Measurements from ENCODE around the gene DIPK1C. TPM values are rescaled to one million over a fixed set of nuclear protein-coding genes. Genes with fewer than 3 reads are reported as not detected.

Gene DIPK1C
- total RNA-seq, 1 donor from 2014 or later: not detected

GRCh38 chr18:74453016-74453566 lies 4.0 kb downstream of the DIPK1C start:
- FAIRE-seq (no peak), DNase-seq (ENCODE audit: low read depth) (no peak)
- peaks cover 60% of the 10 kb centered on the region for H3K27me3 Mint-ChIP-seq (ENCODE audit: low read depth, unreplicated experiment)
- H3K4me3 Mint-ChIP-seq (ENCODE audit: unreplicated experiment): no peak overlapping the region
- Histone ChIP-seq H3K36me3 (ENCODE audit: insufficient read depth, low read length) (no peaks in the 10 kb centered on the region), H3K79me2 (ENCODE audit: insufficient read depth, low read length) (no peaks in the 10 kb centered on the region), H3K4me1 (ENCODE audit: insufficient read depth, low read length) (no peaks in the 10 kb centered on the region), H3K27ac (ENCODE audit: low read depth, low read length) (no peak overlapping the region), H3K4me2 (ENCODE audit: low read length) (no peak overlapping the region), H3K9ac (ENCODE audit: low read length) (no peak overlapping the region), H3K27me3 (ENCODE audit: insufficient read depth, low read length) (peaks cover 36% of the 10 kb centered on the region), H3K9me3 (ENCODE audit: insufficient read depth, low read depth, low read length) (no peaks in the 10 kb centered on the region), H2AFZ (ENCODE audit: low read depth, low read length) (no peak overlapping the region), H4K20me1 (ENCODE audit: insufficient read depth, low read length) (no peaks in the 10 kb centered on the region), H3K4me3 (ENCODE audit: insufficient read depth, low read depth, low read length) (no peak overlapping the region)
- H3K4me1 Mint-ChIP-seq (ENCODE audit: low read depth, unreplicated experiment): peaks cover 5% of the 10 kb centered on the region
- no peaks in the 10 kb centered on the region for H3K36me3 Mint-ChIP-seq (ENCODE audit: low read depth, unreplicated experiment)
- no peaks in the 10 kb centered on the region for H3K9me3 Mint-ChIP-seq (ENCODE audit: unreplicated experiment)
- TF ChIP-seq EZH2 (IDR thresholded peaks at IDR 0.05; ENCODE audit: insufficient read depth, low read length) (no peak), CTCF (IDR thresholded peaks at IDR 0.05; ENCODE audit: insufficient read depth, low read depth, low read length) (no peak)
- H3K27ac Mint-ChIP-seq (ENCODE audit: unreplicated experiment): no peak overlapping the region

- no peak for TF ChIP-seq EZH2 (IDR thresholded peaks at IDR 0.05; ENCODE audit: insufficient read depth, low read length)
- TF ChIP-seq CTCF (IDR thresholded peaks at IDR 0.05; ENCODE audit: insufficient read depth, low read depth, low read length): no peak
- H3K9me3 Mint-ChIP-seq (ENCODE audit: unreplicated experiment): no peaks in the 10 kb centered on the region
- Histone ChIP-seq H3K9ac (ENCODE audit: low read length) (no peak overlapping the region), H4K20me1 (ENCODE audit: insufficient read depth, low read length) (no peaks in the 10 kb centered on the region), H3K4me1 (ENCODE audit: insufficient read depth, low read length) (no peaks in the 10 kb centered on the region), H3K27ac (ENCODE audit: low read depth, low read length) (no peak overlapping the region), H3K27me3 (ENCODE audit: insufficient read depth, low read length) (peaks cover 23% of the 10 kb centered on the region), H3K4me3 (ENCODE audit: insufficient read depth, low read depth, low read length) (no peak overlapping the region), H3K79me2 (ENCODE audit: insufficient read depth, low read length) (no peaks in the 10 kb centered on the region), H3K9me3 (ENCODE audit: insufficient read depth, low read depth, low read length) (no peaks in the 10 kb centered on the region), H3K36me3 (ENCODE audit: insufficient read depth, low read length) (no peaks in the 10 kb centered on the region), H2AFZ (ENCODE audit: low read depth, low read length) (no peak overlapping the region), H3K4me2 (ENCODE audit: low read length) (no peak overlapping the region)
- no peaks in the 10 kb centered on the region for H3K36me3 Mint-ChIP-seq (ENCODE audit: low read depth, unreplicated experiment)
- no peak overlapping the region for H3K4me3 Mint-ChIP-seq (ENCODE audit: unreplicated experiment)
- FAIRE-seq: no peak
- H3K27ac Mint-ChIP-seq (ENCODE audit: unreplicated experiment): no peak overlapping the region
- no peak for DNase-seq (ENCODE audit: low read depth)
- H3K4me1 Mint-ChIP-seq (ENCODE audit: low read depth, unreplicated experiment): peaks cover 5% of the 10 kb centered on the region
- H3K27me3 Mint-ChIP-seq (ENCODE audit: low read depth, unreplicated experiment): peaks cover 61% of the 10 kb centered on the region
Measured at GRCh38 chr18:74451148-74451547, 6.0 kb downstream of the DIPK1C start.

- Mint-ChIP-seq H3K27me3 (ENCODE audit: low read depth, unreplicated experiment) (peaks cover 60% of the 10 kb centered on the region), H3K27ac (ENCODE audit: unreplicated experiment) (no peak overlapping the region), H3K4me3 (ENCODE audit: unreplicated experiment) (no peak overlapping the region), H3K9me3 (ENCODE audit: unreplicated experiment) (no peaks in the 10 kb centered on the region), H3K4me1 (ENCODE audit: low read depth, unreplicated experiment) (peaks cover 5% of the 10 kb centered on the region), H3K36me3 (ENCODE audit: low read depth, unreplicated experiment) (no peaks in the 10 kb centered on the region)
- Histone ChIP-seq H3K27ac (ENCODE audit: low read depth, low read length) (no peak overlapping the region), H3K79me2 (ENCODE audit: insufficient read depth, low read length) (no peaks in the 10 kb centered on the region), H3K27me3 (ENCODE audit: insufficient read depth, low read length) (peaks cover 18% of the 10 kb centered on the region), H3K9ac (ENCODE audit: low read length) (no peak overlapping the region), H3K36me3 (ENCODE audit: insufficient read depth, low read length) (no peaks in the 10 kb centered on the region), H3K4me2 (ENCODE audit: low read length) (no peak overlapping the region), H3K4me1 (ENCODE audit: insufficient read depth, low read length) (no peaks in the 10 kb centered on the region), H3K9me3 (ENCODE audit: insufficient read depth, low read depth, low read length) (no peaks in the 10 kb centered on the region), H2AFZ (ENCODE audit: low read depth, low read length) (no peak overlapping the region), H4K20me1 (ENCODE audit: insufficient read depth, low read length) (no peaks in the 10 kb centered on the region), H3K4me3 (ENCODE audit: insufficient read depth, low read depth, low read length) (no peak overlapping the region)
- DNase-seq (ENCODE audit: low read depth) (no peak), FAIRE-seq (no peak)
- TF ChIP-seq CTCF (IDR thresholded peaks at IDR 0.05; ENCODE audit: insufficient read depth, low read depth, low read length) (no peak), EZH2 (IDR thresholded peaks at IDR 0.05; ENCODE audit: insufficient read depth, low read length) (no peak)
Measured at GRCh38 chr18:74450626-74451025, 6.5 kb downstream of the DIPK1C start.

Measured in astrocyte (in vitro differentiated cells and primary cell).